IMR-90 (cell line): ENCODE results near the gene RAI1. TPM values are rescaled to one million over a fixed set of nuclear protein-coding genes. Genes with fewer than 3 reads are reported as not detected.

Experiments
- ATAC-seq: fragments of 200-7000 bp; cut with Tn5 transposase; 2 replicates; pipeline ENCODE4 v1.9.1; 2020; ENCODE audit warnings: low read depth, mild to moderate bottlenecking, moderate library complexity
- BruUV-seq: library from RNA; stranded (reverse); fragments of 400-500 nt; replicated peaks from 2 replicates; lab custom pipeline; 2021; lab: Mats Ljungman, UMichigan
- CTCF ChIA-PET: fragments of 300-600 bp; formaldehyde crosslinking; extraction: SDS; loops from one replicate; lab custom pipeline; 2021; ENCODE audit warnings: antibody characterized with exemption; lab: Yijun Ruan, JAX
- POLR2A ChIA-PET: fragments of 300-600 bp; sonication (Branson Sonifier 250); formaldehyde crosslinking; loops from one replicate; lab custom pipeline; 2022; ENCODE audit warnings: antibody characterized with exemption; ENCODE audit not compliant: unreplicated experiment; lab: Charles Lee
- DNase-seq: peaks from one replicate; pipeline ENCODE4 v3.0.0; 2013
- H2AFZ ChIP-seq: replicated peaks from 2 replicates; pipeline ENCODE3; 2013; ENCODE audit warnings: low read length, mild to moderate bottlenecking; ENCODE audit not compliant: poor library complexity
- H2AK5ac ChIP-seq: 2 replicates; pipeline ENCODE4 v1.6.1; 2013; ENCODE audit warnings: low read depth, low read length, inconsistent platforms
- H2AK9ac ChIP-seq: replicated peaks from 2 replicates; pipeline ENCODE3; 2013; ENCODE audit warnings: mild to moderate bottlenecking, low read depth, low read length, moderate library complexity; ENCODE audit not compliant: poor library complexity
- H2BK120ac ChIP-seq: 2 replicates; pipeline ENCODE4 v1.6.1; 2013; ENCODE audit warnings: low read depth, low read length, inconsistent platforms
- H2BK15ac ChIP-seq: 3 replicates; pipeline ENCODE4 v1.6.1; 2013; ENCODE audit warnings: low read depth, low read length, inconsistent platforms
- H2BK20ac ChIP-seq: 2 replicates; pipeline ENCODE4 v1.6.1; 2013; ENCODE audit warnings: low read depth, mild to moderate bottlenecking, inconsistent platforms, low read length, moderate library complexity
- H2BK5ac ChIP-seq: 2 replicates; pipeline ENCODE4 v1.6.1; 2013; ENCODE audit warnings: mild to moderate bottlenecking, low read depth, low read length, inconsistent platforms; ENCODE audit not compliant: poor library complexity, severe bottlenecking
- H3K14ac ChIP-seq: replicated peaks from 2 replicates; pipeline ENCODE4 v1.6.1; 2013; ENCODE audit warnings: low read depth, low read length, inconsistent platforms
- H3K18ac ChIP-seq: 2 replicates; pipeline ENCODE4 v1.6.1; 2013; ENCODE audit warnings: low read depth, low read length, control low read depth
- H3K23ac ChIP-seq: 2 replicates; pipeline ENCODE4 v1.6.1; 2013; ENCODE audit warnings: low read depth, low read length, inconsistent platforms
- H3K27ac ChIP-seq: 2 replicates; pipeline ENCODE4 v1.5.1; 2013; ENCODE audit warnings: mild to moderate bottlenecking, control low read depth, low read length; ENCODE audit not compliant: insufficient read depth
- H3K27me3 ChIP-seq: 2 replicates; pipeline ENCODE4 v1.6.1; 2013; ENCODE audit warnings: low read length; ENCODE audit not compliant: control insufficient read depth, insufficient read depth
- H3K36me3 ChIP-seq: 2 replicates; pipeline ENCODE4 v1.6.1; 2013; ENCODE audit warnings: low read length, mixed read lengths; ENCODE audit not compliant: control insufficient read depth, insufficient read depth
- H3K4ac ChIP-seq: 2 replicates; pipeline ENCODE4 v1.6.1; 2013; ENCODE audit warnings: low read depth, low read length, inconsistent platforms
- H3K4me1 ChIP-seq: 2 replicates; pipeline ENCODE4 v1.6.1; 2013; ENCODE audit warnings: low read length, mixed read lengths; ENCODE audit not compliant: control insufficient read depth, insufficient read depth
- H3K4me2 ChIP-seq: 2 replicates; pipeline ENCODE4 v1.6.1; 2013; ENCODE audit warnings: low read depth, mild to moderate bottlenecking, control low read depth, low read length, moderate library complexity
- H3K4me3 ChIP-seq: 2 replicates; pipeline ENCODE4 v1.5.1; 2013; ENCODE audit warnings: low read depth, mild to moderate bottlenecking, control low read depth, low read length, moderate library complexity; ENCODE audit not compliant: insufficient read depth
- H3K56ac ChIP-seq: 2 replicates; pipeline ENCODE4 v1.6.1; 2013; ENCODE audit warnings: low read length, inconsistent platforms; ENCODE audit not compliant: insufficient read depth; ENCODE audit errors: extremely low read depth
- H3K79me1 ChIP-seq, 2 experiments: 2 replicates each; pipeline ENCODE4 v1.6.1; 2013; ENCODE audit warnings: low read length in 2 of 2, inconsistent platforms in 1 of 2, low read depth in 1 of 2
- H3K9ac ChIP-seq: 2 replicates; pipeline ENCODE4 v1.6.1; 2013; ENCODE audit warnings: low read depth, low read length, control low read depth
- H3K9me1 ChIP-seq: 2 replicates; pipeline ENCODE4 v1.6.1; 2013; ENCODE audit warnings: low read length, inconsistent platforms; ENCODE audit not compliant: insufficient read depth
- H3K9me3 ChIP-seq: 2 replicates; pipeline ENCODE4 v1.6.1; 2013; ENCODE audit warnings: low read length; ENCODE audit not compliant: control insufficient read depth, insufficient read depth
- H4K20me1 ChIP-seq: 2 replicates; pipeline ENCODE4 v1.6.1; 2013; ENCODE audit warnings: low read length, inconsistent platforms; ENCODE audit not compliant: insufficient read depth
- H4K5ac ChIP-seq: 2 replicates; pipeline ENCODE4 v1.6.1; 2013; ENCODE audit warnings: mild to moderate bottlenecking, low read depth, low read length, control low read depth
- H4K8ac ChIP-seq, 2 experiments: 2 replicates each; pipeline ENCODE4 v1.6.1; 2013; ENCODE audit warnings: low read depth in 2 of 2, low read length in 2 of 2, control low read depth in 1 of 2, inconsistent platforms in 1 of 2
- H4K91ac ChIP-seq: 2 replicates; pipeline ENCODE4 v1.6.1; 2013; ENCODE audit warnings: low read depth, low read length, inconsistent platforms; ENCODE audit not compliant: insufficient read depth
- MXI1 ChIP-seq: IDR thresholded peaks from 2 replicates; pipeline ENCODE4 v1.6.1; 2012; ENCODE audit warnings: low read depth, mild to moderate bottlenecking, low read length, moderate library complexity, borderline replicate concordance
- POLR2A ChIP-seq: IDR thresholded peaks from 2 replicates; pipeline ENCODE4 v1.6.1; 2012; ENCODE audit warnings: mild to moderate bottlenecking, low read depth, low read length
- RCOR1 ChIP-seq: IDR thresholded peaks from 2 replicates; pipeline ENCODE4 v1.6.1; 2012; ENCODE audit warnings: mild to moderate bottlenecking, low read length, improper control_type of control experiment; ENCODE audit not compliant: insufficient replicate concordance
- WGBS, 2 experiments: methylation state at CpG; one replicate each; pipeline versions ENCODE4 v1.1.5 to v1.1.7; 2013; ENCODE audit warnings: missing lambda C conversion rate in 2 of 2; ENCODE audit not compliant: insufficient read length in 1 of 2; ENCODE audit errors: extremely low coverage in 2 of 2; 5-methylcytosine and 5-hydroxymethylcytosine counted together
- dilution Hi-C: fragments of 300-500 bp; cut with HindIII; formaldehyde crosslinking; loops from one replicate; pipeline ENCODE4 v1.14.3; 2018; ENCODE audit warnings: low sequenced_read_pairs; ENCODE audit not compliant: unreplicated experiment
- in situ Hi-C: fragments of 300-500 bp; cut with MboI; formaldehyde crosslinking; loops from 3 replicates; pipeline ENCODE4 v1.14.3; 2019; ENCODE audit warnings: low sequenced_read_pairs, inconsistent platforms, mixed read lengths
- intact Hi-C: fragments of 100-400 bp; cut with micrococcal nuclease; formaldehyde crosslinking; loops from 2 replicates; pipeline ENCODE4 v1.10.0; 2022
- polyA plus RNA-seq, 3 experiments: library from polyadenylated mRNA; depleted of rRNA; stranded (reverse); fragments of >200 nt; gene quantifications; 2 replicates each; pipeline ENCODE4 v1.2.3, GENCODE V29; 2012; ENCODE audit warnings: low replicate concordance in 1 of 3
- total RNA-seq: library from RNA; depleted of rRNA; stranded (reverse); fragments of >200 nt; gene quantifications from 2 replicates; pipeline ENCODE4 v1.2.3, GENCODE V29; 2012
- TF ChIP-seq, protein P1 (sequence below): fragments of 150-350 bp; IDR thresholded peaks from 2 replicates; pipeline ENCODE4 v1.6.1; 2017; ENCODE audit warnings: mild to moderate bottlenecking, antibody characterized with exemption, low read length, low read depth

RAI1 gene
- total and polyA plus RNA-seq, 2 of the 4 experiments (the other 2 are of a cell fraction) = 1.8 to 10.5 TPM

DNA sequence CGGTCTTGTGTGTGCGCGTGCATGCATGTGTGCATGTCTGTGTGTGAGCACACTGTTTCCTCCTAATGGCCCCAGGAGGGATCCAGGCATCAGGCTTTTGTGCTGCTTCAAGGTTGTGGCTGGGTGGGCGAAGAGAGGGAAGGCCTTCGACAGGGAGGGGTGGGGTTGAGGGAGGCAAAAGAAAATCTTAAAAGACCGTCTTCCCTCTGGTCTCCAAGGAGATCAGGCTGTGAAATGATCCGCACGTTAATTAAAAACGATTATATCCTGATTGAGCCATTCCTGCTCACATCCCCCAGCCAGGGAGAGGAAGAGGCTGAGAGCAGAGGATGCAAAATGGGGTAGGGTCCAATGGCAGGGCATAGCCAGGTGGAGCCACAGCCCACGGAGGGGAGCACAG, 46.9 kb downstream of the RAI1 start:
- H2AFZ ChIP-seq = no peak overlapping the region
- dilution Hi-C loops = no loop called here
- in situ Hi-C loops = no loop called here
- no peak overlapping the region for H2BK5ac ChIP-seq
- no TSS peak for BruUV-seq
- H2AK5ac ChIP-seq = no peak overlapping the region
- no peak overlapping the region for H4K5ac ChIP-seq
- H3K18ac ChIP-seq = no peak overlapping the region
- intact Hi-C loops = no loop called here
- no peak overlapping the region for H4K91ac ChIP-seq
- H3K4me2 ChIP-seq = no peak overlapping the region
- H3K4me3 ChIP-seq = no peak overlapping the region
- H3K79me1 ChIP-seq = peaks cover 10 to 89% of the 10 kb centered on the region in 2 experiments
- no peak overlapping the region for H3K4ac ChIP-seq
- no peak overlapping the region for H2BK20ac ChIP-seq
- no peak overlapping the region for H3K23ac ChIP-seq
- DNase-seq = no peak
- H4K20me1 ChIP-seq = peaks cover 98% of the 10 kb centered on the region
- H3K9me3 ChIP-seq = no peaks in the 10 kb centered on the region
- CTCF ChIA-PET = no interaction called here
- peaks cover 15% of the 10 kb centered on the region for H3K9me1 ChIP-seq
- ATAC-seq = no peak
- no peaks in the 10 kb centered on the region for H3K27me3 ChIP-seq
- TF ChIP-seq MXI1 (no peak), POLR2A (no peak), RCOR1 (no peak)
- TF ChIP-seq, protein P1, sequence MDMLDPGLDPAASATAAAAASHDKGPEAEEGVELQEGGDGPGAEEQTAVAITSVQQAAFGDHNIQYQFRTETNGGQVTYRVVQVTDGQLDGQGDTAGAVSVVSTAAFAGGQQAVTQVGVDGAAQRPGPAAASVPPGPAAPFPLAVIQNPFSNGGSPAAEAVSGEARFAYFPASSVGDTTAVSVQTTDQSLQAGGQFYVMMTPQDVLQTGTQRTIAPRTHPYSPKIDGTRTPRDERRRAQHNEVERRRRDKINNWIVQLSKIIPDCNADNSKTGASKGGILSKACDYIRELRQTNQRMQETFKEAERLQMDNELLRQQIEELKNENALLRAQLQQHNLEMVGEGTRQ = no peak
- no peak overlapping the region for H3K27ac ChIP-seq
- H3K14ac ChIP-seq = no peak overlapping the region; the same call in 1 of the 2 replicates
- WGBS, 2 experiments = no CpG with 5 or more reads among the region's 10 CpGs
- POLR2A ChIA-PET = no interaction called here
- H3K4me1 ChIP-seq = peaks cover 28% of the 10 kb centered on the region
- H2BK120ac ChIP-seq = no peak overlapping the region
- H3K9ac ChIP-seq = no peak overlapping the region
- no peak overlapping the region for H3K56ac ChIP-seq
- peaks cover 13% of the 10 kb centered on the region for H3K36me3 ChIP-seq
- no peak overlapping the region for H2AK9ac ChIP-seq
- no peak overlapping the region for H2BK15ac ChIP-seq
- no peak overlapping the region for H4K8ac ChIP-seq
